ENCODE results near the gene HELT. TPM values are rescaled to one million over a fixed set of nuclear protein-coding genes. Genes with fewer than 3 reads are reported as not detected.
A peak's percentile ranks its signal among the peaks of the same experiment; 100 is the strongest.

HELT gene
- total RNA-seq, 4 donors from 2014 or later = not detected

DNA sequence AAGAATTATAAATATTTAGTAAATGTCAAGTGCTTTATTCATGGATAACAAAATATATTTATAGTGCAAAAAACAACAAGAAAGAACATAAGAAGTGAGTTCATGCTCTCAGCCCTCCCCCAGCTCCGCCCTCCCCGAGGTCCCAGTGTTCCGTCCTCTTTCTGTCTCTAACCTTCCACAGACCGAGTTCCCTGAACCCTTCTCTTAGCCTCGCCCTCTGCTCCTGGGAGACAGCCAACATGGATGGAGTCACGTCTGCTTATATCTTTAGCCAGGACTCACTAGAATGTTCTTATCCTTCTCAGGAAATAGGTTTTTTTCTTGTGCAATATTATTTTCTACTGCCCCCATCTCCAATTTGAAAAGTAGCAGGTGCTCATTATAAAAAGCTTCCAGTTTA lies 40.1 kb upstream of the HELT start:
- no peaks in the 10 kb centered on the region for H3K9me3 ChIP-seq
- H3K4me1 ChIP-seq = no peaks in the 10 kb centered on the region
- no peaks in the 10 kb centered on the region for H3K27me3 ChIP-seq
- H3K4me3 ChIP-seq = no peak overlapping the region
- no peaks in the 10 kb centered on the region for H3K36me3 ChIP-seq
- DNase-seq = peak in 1 of 3 donors; percentile 37
- H3K27ac ChIP-seq = no peak overlapping the region
- TF ChIP-seq, protein P1, sequence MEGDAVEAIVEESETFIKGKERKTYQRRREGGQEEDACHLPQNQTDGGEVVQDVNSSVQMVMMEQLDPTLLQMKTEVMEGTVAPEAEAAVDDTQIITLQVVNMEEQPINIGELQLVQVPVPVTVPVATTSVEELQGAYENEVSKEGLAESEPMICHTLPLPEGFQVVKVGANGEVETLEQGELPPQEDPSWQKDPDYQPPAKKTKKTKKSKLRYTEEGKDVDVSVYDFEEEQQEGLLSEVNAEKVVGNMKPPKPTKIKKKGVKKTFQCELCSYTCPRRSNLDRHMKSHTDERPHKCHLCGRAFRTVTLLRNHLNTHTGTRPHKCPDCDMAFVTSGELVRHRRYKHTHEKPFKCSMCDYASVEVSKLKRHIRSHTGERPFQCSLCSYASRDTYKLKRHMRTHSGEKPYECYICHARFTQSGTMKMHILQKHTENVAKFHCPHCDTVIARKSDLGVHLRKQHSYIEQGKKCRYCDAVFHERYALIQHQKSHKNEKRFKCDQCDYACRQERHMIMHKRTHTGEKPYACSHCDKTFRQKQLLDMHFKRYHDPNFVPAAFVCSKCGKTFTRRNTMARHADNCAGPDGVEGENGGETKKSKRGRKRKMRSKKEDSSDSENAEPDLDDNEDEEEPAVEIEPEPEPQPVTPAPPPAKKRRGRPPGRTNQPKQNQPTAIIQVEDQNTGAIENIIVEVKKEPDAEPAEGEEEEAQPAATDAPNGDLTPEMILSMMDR (IDR thresholded peaks at IDR 0.05) = no peak
- no peak for TF ChIP-seq POLR2A (IDR thresholded peaks at IDR 0.05)

DNA sequence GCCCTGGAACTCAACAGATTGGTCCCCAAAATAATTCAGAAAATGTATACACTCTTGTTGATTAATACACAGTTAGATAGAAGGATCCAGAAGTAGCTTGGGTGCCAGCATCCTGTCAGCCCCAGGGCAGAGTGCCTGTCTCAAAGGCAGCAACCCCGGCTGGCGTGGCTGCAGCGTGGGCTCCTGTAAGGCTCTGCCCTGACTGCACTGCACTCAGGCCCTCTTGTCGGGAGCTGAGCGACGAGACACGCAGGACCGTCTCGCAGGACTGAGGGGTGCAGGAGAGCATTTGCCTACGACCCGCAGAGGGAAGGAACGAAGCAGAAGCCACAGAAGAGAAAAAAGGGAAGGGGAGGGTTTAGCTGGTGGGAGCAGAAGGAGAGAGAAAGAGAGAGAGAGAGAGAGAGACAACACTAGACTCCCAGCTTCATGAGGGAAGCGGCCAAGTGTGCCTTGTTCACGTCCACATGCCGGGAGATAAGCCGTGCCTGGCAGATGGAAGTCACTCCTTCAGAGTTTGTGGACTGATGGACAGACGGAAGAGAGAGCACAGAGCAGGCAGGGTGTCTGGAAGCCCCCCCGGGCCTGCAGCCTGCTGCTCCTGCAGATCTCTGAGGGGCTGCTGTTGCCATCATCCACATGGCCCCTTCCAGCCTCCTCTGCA lies 38.7 kb upstream of the HELT start:
- H3K4me3 ChIP-seq = no peak overlapping the region
- TF ChIP-seq, protein P1 (IDR thresholded peaks at IDR 0.05) = no peak
- no peak for TF ChIP-seq POLR2A (IDR thresholded peaks at IDR 0.05)
- H3K9me3 ChIP-seq = no peaks in the 10 kb centered on the region
- peak in 1 of 3 donors; percentile 40 for DNase-seq
- H3K4me1 ChIP-seq = peaks cover 0 to 6% (median 5%) of the 10 kb centered on the region in 4 donors
- H3K27me3 ChIP-seq = no peaks in the 10 kb centered on the region
- no peaks in the 10 kb centered on the region for H3K36me3 ChIP-seq
- H3K27ac ChIP-seq = no peak overlapping the region

DNA sequence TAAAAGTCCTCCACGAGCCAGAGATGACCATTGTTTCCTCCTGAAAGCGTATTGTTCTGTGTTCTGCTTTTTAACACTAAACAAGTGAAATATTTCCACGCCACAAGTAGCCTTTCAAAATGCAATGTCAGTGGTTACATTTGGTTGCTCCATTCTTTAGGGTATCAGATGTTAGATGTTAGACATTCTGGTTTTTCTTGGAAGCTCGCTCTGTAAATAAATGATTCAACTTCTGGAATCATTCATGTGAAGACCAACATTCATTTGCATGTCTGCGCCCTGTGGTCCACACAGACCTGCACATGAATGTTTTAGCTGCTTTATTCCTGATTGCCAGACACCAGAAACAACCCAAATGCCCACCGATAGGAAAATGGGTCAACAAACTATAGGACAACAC lies 38.0 kb upstream of the HELT start:
- H3K4me1 ChIP-seq = peaks cover 0 to 6% (median 5%) of the 10 kb centered on the region in 4 donors
- no peaks in the 10 kb centered on the region for H3K36me3 ChIP-seq
- H3K9me3 ChIP-seq = no peaks in the 10 kb centered on the region
- H3K27me3 ChIP-seq = no peaks in the 10 kb centered on the region
- DNase-seq = no peak
- no peak overlapping the region for H3K27ac ChIP-seq
- no peak overlapping the region for H3K4me3 ChIP-seq
- no peak for TF ChIP-seq POLR2A (IDR thresholded peaks at IDR 0.05)
- TF ChIP-seq, protein P1 (IDR thresholded peaks at IDR 0.05) = no peak

DNA sequence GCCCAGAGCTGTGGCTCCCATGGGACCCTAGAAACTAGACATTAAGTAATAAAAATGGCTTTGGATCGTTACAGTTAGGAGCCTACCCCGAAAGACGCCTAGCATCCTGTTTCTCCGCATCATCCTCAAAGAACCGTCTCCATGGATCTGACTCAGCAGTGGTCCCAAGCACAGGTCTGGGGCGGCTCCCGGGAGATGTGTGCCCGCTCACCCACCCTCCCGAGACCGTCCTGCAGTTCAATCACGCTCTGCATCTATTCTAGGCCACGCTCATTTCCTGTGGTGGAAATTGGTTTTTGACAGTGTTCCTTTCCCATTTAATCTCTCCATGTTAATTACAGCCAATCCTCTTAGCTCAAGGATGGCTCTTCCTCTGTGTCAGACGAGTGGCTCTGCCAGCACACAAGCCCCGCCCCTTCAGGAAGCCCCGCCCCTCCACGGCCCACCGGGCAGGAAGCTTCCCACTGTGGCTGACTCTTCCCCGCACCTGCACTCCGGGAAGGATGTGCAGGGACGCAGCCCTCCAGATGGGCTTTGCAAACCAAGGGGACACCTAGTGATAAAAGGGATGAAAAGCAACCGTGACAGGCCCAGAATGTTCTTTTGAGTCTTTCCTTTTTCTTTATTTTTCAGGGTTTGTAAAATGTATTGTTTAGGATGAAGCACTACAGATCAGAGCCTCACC lies 34.5 kb upstream of the HELT start:
- DNase-seq = peak; percentile 58 to 81 (median 65)
- H3K27me3 ChIP-seq = no peaks in the 10 kb centered on the region
- H3K27ac ChIP-seq = no peak overlapping the region
- H3K4me3 ChIP-seq = no peak overlapping the region
- no peaks in the 10 kb centered on the region for H3K36me3 ChIP-seq
- H3K4me1 ChIP-seq = peaks cover 0 to 6% (median 5%) of the 10 kb centered on the region in 4 donors
- TF ChIP-seq, protein P1 (IDR thresholded peaks at IDR 0.05) = peak in 3 of 6 experiments; percentile 19 to 41 (median 29)
- TF ChIP-seq POLR2A (IDR thresholded peaks at IDR 0.05) = no peak
- H3K9me3 ChIP-seq = no peaks in the 10 kb centered on the region

DNA sequence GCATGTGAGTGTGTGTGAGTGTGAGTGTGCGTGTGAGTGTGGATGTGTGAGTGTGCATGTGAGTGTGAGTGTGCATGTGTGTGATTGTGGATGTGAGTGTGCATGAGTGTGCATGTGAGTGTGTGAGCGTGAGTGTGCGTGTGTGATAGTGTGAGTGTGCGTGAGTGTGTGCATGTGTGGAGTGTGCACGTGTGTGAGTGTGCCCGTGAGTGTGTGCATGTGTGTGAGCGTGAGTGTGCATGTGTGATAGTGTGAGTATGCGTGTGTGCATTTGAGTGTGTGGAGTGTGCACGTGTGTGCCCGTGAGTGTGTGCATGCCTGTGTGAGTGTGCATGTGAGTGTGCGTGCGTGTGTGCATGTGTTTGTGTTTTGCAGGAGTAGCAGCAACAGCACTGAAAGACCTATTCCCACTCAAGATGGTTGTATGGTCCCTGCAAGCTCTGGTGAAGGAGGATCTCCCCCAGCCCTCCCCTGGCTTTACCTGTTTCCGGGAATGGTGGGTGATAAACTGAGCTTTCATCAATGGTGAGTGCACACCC lies 30.7 kb upstream of the HELT start:
- Histone ChIP-seq H3K36me3 (no peaks in the 10 kb centered on the region), H3K4me1 (peaks cover 0 to 6% (median 5%) of the 10 kb centered on the region in 4 donors), H3K9me3 (no peaks in the 10 kb centered on the region), H3K27me3 (no peaks in the 10 kb centered on the region), H3K4me3 (no peak overlapping the region), H3K27ac (no peak overlapping the region)
- DNase-seq = peak in 1 of 3 donors; percentile 26
- TF ChIP-seq, protein P1 (IDR thresholded peaks at IDR 0.05) = no peak
- TF ChIP-seq POLR2A (IDR thresholded peaks at IDR 0.05) = no peak
